A673 (cell line): Measurements from ENCODE around the gene ERI3. TPM values are rescaled to one million over a fixed set of nuclear protein-coding genes. Genes with fewer than 3 reads are reported as not detected.

Experiments
- BruUV-seq: library from RNA; stranded (reverse); fragments of 400-500 nt; replicated peaks from 2 replicates; lab custom pipeline; 2021; lab: Mats Ljungman, UMichigan
- CTCF ChIA-PET: fragments of 300-600 bp; sonication (Branson Sonifier 250); formaldehyde crosslinking; loops from one replicate; lab custom pipeline; 2022; ENCODE audit warnings: antibody characterized with exemption; lab: Charles Lee
- POLR2A ChIA-PET: fragments of 300-600 bp; sonication (Branson Sonifier 250); formaldehyde crosslinking; loops from one replicate; lab custom pipeline; 2022; ENCODE audit warnings: antibody characterized with exemption; ENCODE audit not compliant: low non-redundant PET; lab: Charles Lee
- DNase-seq: peaks from one replicate; pipeline ENCODE4 v3.0.0-alpha.2; 2015; ENCODE audit warnings: low spot score
- H3K27ac ChIP-seq: fragments of 200-600 bp; sonication (generic); 2 replicates; pipeline ENCODE4 v1.5.1; 2016; ENCODE audit warnings: mixed run types, low read depth, mild to moderate bottlenecking, mixed read lengths, antibody characterized with exemption, low read length; ENCODE audit not compliant: poor library complexity, severe bottlenecking
- H3K27me3 ChIP-seq: fragments of 200-600 bp; sonication (generic); replicated peaks from 2 replicates; pipeline ENCODE4 v1.6.1; 2017; ENCODE audit warnings: mixed run types, low read depth, mild to moderate bottlenecking, mixed read lengths, antibody characterized with exemption, low read length; ENCODE audit not compliant: insufficient read depth, poor library complexity
- H3K36me3 ChIP-seq: fragments of 200-600 bp; sonication (generic); 2 replicates; pipeline ENCODE4 v1.6.1; 2016; ENCODE audit warnings: mixed run types, mild to moderate bottlenecking, mixed read lengths, antibody characterized with exemption, low read length; ENCODE audit not compliant: insufficient read depth, poor library complexity, severe bottlenecking
- H3K4me1 ChIP-seq: fragments of 200-600 bp; sonication (generic); 2 replicates; pipeline ENCODE4 v1.6.1; 2017; ENCODE audit warnings: mixed run types, mild to moderate bottlenecking, mixed read lengths, antibody characterized with exemption, low read length; ENCODE audit not compliant: insufficient read depth, poor library complexity, severe bottlenecking
- H3K4me3 ChIP-seq: fragments of 200-600 bp; sonication (generic); 2 replicates; pipeline ENCODE4 v1.5.1; 2016; ENCODE audit warnings: low read depth, mixed run types, mild to moderate bottlenecking, mixed read lengths, low read length; ENCODE audit not compliant: poor library complexity, severe bottlenecking
- H3K9me3 ChIP-seq: fragments of 200-600 bp; sonication (generic); 2 replicates; pipeline ENCODE4 v1.6.1; 2016; ENCODE audit warnings: mixed run types, low read depth, mild to moderate bottlenecking, mixed read lengths, antibody characterized with exemption, low read length; ENCODE audit not compliant: poor library complexity, severe bottlenecking
- CTCF ChIP-seq: fragments of 300-800, 200-600 bp; sonication (generic); conservative IDR thresholded peaks from 2 replicates; pipeline ENCODE4 v1.5.1; 2017; ENCODE audit warnings: low read depth, mild to moderate bottlenecking, antibody characterized with exemption, low read length, moderate library complexity, mixed read lengths
- EZH2 ChIP-seq: fragments of 200-600 bp; sonication (generic); IDR thresholded peaks from 2 replicates; pipeline ENCODE4 v1.6.1; 2017; ENCODE audit warnings: borderline replicate concordance, low read depth, mild to moderate bottlenecking, mixed read lengths, antibody characterized with exemption, low read length; ENCODE audit not compliant: poor library complexity, severe bottlenecking
- intact Hi-C: fragments of 100-400 bp; cut with micrococcal nuclease; formaldehyde crosslinking; loops from one replicate; pipeline ENCODE4 v1.10.0; 2022; ENCODE audit not compliant: unreplicated experiment
- total RNA-seq: library from RNA; stranded (reverse); gene quantifications from 2 replicates; pipeline ENCODE4 v1.2.3, GENCODE V29; 2021

Gene ERI3
- total RNA-seq, 1 experiment from 2014 or later = 97.9 TPM

GRCh38 chr1:44316231-44316759 lies 38.8 kb downstream of the ERI3 start:
- CTCF ChIA-PET = no interaction called here
- Histone ChIP-seq H3K36me3 (peaks cover 50% of the 10 kb centered on the region), H3K4me1 (peaks cover 5% of the 10 kb centered on the region), H3K4me3 (no peak overlapping the region), H3K27ac (peak overlapping the region; percentile 7), H3K9me3 (no peaks in the 10 kb centered on the region), H3K27me3 (no peaks in the 10 kb centered on the region)
- no peak for TF ChIP-seq EZH2
- TF ChIP-seq CTCF = no peak
- no TSS peak for BruUV-seq
- POLR2A ChIA-PET = no interaction called here
- DNase-seq = no peak
- intact Hi-C loops = loop anchor here (5.0 kb wide), 1 partner anchor 224 kb away; no protein-coding TSS in a partner anchor

GRCh38 chr1:44315521-44315920 lies 39.5 kb downstream of the ERI3 start:
- Histone ChIP-seq H3K27ac (no peak overlapping the region), H3K9me3 (no peaks in the 10 kb centered on the region), H3K4me3 (no peak overlapping the region), H3K4me1 (peaks cover 5% of the 10 kb centered on the region), H3K27me3 (no peaks in the 10 kb centered on the region), H3K36me3 (peaks cover 50% of the 10 kb centered on the region)
- peak; percentile 23 for DNase-seq
- POLR2A ChIA-PET = no interaction called here
- TF ChIP-seq CTCF (no peak), EZH2 (no peak)
- no TSS peak for BruUV-seq
- intact Hi-C loops = loop anchor here (5.0 kb wide), 1 partner anchor 223 kb away; no protein-coding TSS in a partner anchor
- CTCF ChIA-PET = interaction anchor here (1.0 kb wide), 1 partner anchor 98 kb away, joined by 3 read pairs; no protein-coding TSS in a partner anchor

DNA sequence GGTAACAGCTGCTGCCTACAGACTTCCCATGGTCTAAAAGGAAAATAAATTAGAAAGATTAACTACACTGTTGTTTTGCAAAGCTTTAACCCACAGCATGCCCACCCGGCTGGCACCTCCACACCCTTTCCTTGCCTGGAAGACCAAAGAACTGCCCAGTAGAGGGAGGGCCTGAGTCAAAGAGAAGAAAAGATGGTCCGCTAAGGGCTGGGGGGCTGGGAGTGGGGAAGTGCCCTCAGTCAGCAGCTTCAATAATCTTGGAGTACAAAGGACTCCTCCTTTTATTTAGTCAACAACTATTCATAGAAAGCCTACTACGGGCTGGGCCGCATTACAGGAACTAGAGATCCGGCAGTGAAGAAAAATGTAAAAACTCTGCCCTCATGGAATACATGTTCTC lies 40.6 kb downstream of the ERI3 start:
- Histone ChIP-seq H3K4me1 (peaks cover 5% of the 10 kb centered on the region), H3K36me3 (peaks cover 48% of the 10 kb centered on the region), H3K27ac (no peak overlapping the region), H3K4me3 (no peak overlapping the region), H3K9me3 (no peaks in the 10 kb centered on the region), H3K27me3 (no peaks in the 10 kb centered on the region)
- BruUV-seq = no TSS peak
- ChIA-PET POLR2A (no interaction called here), CTCF (no interaction called here)
- TF ChIP-seq EZH2 (no peak), CTCF (peak; percentile 22; the same call in 1 of the 2 replicates)
- DNase-seq = no peak
- intact Hi-C loops = no loop called here
